Mammary epithelial cell (primary cell): Measurements from ENCODE around the gene TTC3.

ENCODE experiments used
- EZH2 ChIP-seq: IDR thresholded peaks from 2 replicates; pipeline ENCODE4 v1.6.1; 2012; ENCODE audit warnings: low read length, inconsistent platforms, borderline replicate concordance
- TF ChIP-seq, protein P1 (sequence below), 2 donors: IDR thresholded peaks in 1 of 2; conservative IDR thresholded peaks in 1 of 2; 2 replicates each; pipeline ENCODE4 v1.5.1; 2011 to 2012; ENCODE audit warnings: inconsistent platforms in 2 of 2, low read length in 2 of 2, mild to moderate bottlenecking in 2 of 2, control low read depth in 1 of 2, low read depth in 1 of 2; ENCODE audit not compliant: insufficient read depth in 1 of 2; ENCODE audit errors: extremely low read depth in 1 of 2

DNA sequence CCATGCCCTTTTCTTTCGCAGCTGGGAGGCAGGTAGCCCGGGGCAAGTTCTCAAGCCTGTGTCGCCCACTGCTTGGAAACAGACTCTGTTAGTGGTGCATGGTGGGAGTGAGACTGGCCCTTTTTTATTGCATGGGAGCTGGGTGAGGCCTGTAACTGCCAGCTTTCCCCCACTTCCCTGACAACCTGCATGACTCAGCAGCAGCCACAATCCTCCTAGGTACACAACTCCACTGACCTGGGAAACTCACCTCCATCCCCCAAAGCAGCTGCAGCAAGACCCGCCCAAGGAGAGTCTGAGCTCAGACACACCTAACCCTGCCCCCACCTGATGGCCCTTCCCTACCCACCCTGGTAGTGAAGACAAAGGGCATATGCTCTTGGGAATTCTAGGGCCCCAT, 26.0 kb upstream of the TTC3 start:
- TF ChIP-seq, protein P1, sequence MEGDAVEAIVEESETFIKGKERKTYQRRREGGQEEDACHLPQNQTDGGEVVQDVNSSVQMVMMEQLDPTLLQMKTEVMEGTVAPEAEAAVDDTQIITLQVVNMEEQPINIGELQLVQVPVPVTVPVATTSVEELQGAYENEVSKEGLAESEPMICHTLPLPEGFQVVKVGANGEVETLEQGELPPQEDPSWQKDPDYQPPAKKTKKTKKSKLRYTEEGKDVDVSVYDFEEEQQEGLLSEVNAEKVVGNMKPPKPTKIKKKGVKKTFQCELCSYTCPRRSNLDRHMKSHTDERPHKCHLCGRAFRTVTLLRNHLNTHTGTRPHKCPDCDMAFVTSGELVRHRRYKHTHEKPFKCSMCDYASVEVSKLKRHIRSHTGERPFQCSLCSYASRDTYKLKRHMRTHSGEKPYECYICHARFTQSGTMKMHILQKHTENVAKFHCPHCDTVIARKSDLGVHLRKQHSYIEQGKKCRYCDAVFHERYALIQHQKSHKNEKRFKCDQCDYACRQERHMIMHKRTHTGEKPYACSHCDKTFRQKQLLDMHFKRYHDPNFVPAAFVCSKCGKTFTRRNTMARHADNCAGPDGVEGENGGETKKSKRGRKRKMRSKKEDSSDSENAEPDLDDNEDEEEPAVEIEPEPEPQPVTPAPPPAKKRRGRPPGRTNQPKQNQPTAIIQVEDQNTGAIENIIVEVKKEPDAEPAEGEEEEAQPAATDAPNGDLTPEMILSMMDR (conservative IDR thresholded peaks at IDR 0.05 in 1 of 2, IDR thresholded peaks at IDR 0.05 in 1 of 2; ENCODE audit: extremely low read depth in 1 of 2, insufficient read depth in 1 of 2, low read depth in 1 of 2, low read length in 2 of 2), result no peak
- no peak for TF ChIP-seq EZH2
